HCT116 (cell line): Measurements from ENCODE around the gene PEX19. TPM values are rescaled to one million over a fixed set of nuclear protein-coding genes. Genes with fewer than 3 reads are reported as not detected.
A peak's percentile ranks its signal among the peaks of the same experiment; 100 is the strongest.

ENCODE experiments used
- ATAC-seq: fragments of 200-7000 bp; cut with Tn5 transposase; 2 replicates; pipeline ENCODE4 v1.9.1; 2020; ENCODE audit warnings: mild to moderate bottlenecking, moderate library complexity
- BruUV-seq: library from RNA; stranded (reverse); fragments of 400-500 nt; replicated peaks from 2 replicates; lab custom pipeline; 2021; lab: Mats Ljungman, UMichigan
- CTCF ChIA-PET: fragments of 300-600 bp; sonication (Branson Sonifier 250); formaldehyde crosslinking; loops from one replicate; lab custom pipeline; 2021; ENCODE audit warnings: antibody characterized with exemption; lab: Charles Lee
- POLR2A ChIA-PET: fragments of 300-600, 350-600 bp; sonication (Branson Sonifier 250); formaldehyde crosslinking; loops from one replicate; lab custom pipeline; 2021; ENCODE audit warnings: antibody characterized with exemption; lab: Charles Lee
- RAD21 ChIA-PET, 2 experiments: fragments of 300-600 bp; sonication (Branson Sonifier 250); formaldehyde crosslinking; loops; one replicate each; lab custom pipeline; 2023; ENCODE audit warnings: low total read pairs in 2 of 2; ENCODE audit not compliant: uncharacterized antibody in 2 of 2, unreplicated experiment in 2 of 2, low non-redundant PET in 1 of 2; lab: Charles Lee
- DNase-seq: peaks from one replicate; pipeline ENCODE4 v3.0.0-alpha.2; 2010; ENCODE audit warnings: low read depth, low spot score
- H2AFZ ChIP-seq: fragments of 200-600 bp; shearing (Covaris generic), sonication (generic); 2 replicates; pipeline ENCODE4 v1.6.1; 2017; ENCODE audit warnings: low read depth, mixed run types, mixed read lengths, antibody characterized with exemption, low read length; ENCODE audit not compliant: poor library complexity, severe bottlenecking
- H3K27ac ChIP-seq: 2 replicates; pipeline ENCODE4 v1.5.1; 2012; ENCODE audit warnings: low read depth, low read length
- H3K27me3 ChIP-seq: fragments of 200-600 bp; sonication (generic); 2 replicates; pipeline ENCODE4 v1.6.1; 2016; ENCODE audit warnings: mixed run types, low read length, mixed read lengths; ENCODE audit not compliant: insufficient read depth
- H3K36me3 ChIP-seq, 2 experiments: fragments of 200-500 bp in 1 of 2; fragments of 200-600 bp in 1 of 2; sonication (Bioruptor generic) in 1 of 2; sonication (generic) in 1 of 2; 2 replicates each; pipeline versions ENCODE4 v1.5.1 to v1.6.1; 2014 to 2016; ENCODE audit warnings: low read length in 2 of 2, inconsistent platforms in 1 of 2, mixed read lengths in 1 of 2, mixed run types in 1 of 2; ENCODE audit not compliant: insufficient read depth in 2 of 2, control insufficient read depth in 1 of 2
- H3K4me1 ChIP-seq, 2 experiments: fragments of 200-600 bp in 1 of 2; sonication (generic) in 1 of 2; 2 replicates each; pipeline versions ENCODE4 v1.5.1 to v1.6.1; 2012 to 2017; ENCODE audit warnings: low read length in 2 of 2, inconsistent platforms in 1 of 2, mild to moderate bottlenecking in 1 of 2, mixed read lengths in 1 of 2, mixed run types in 1 of 2, moderate library complexity in 1 of 2; ENCODE audit not compliant: insufficient read depth in 2 of 2, control insufficient read depth in 1 of 2
- H3K4me2 ChIP-seq: fragments of 200-600 bp; sonication (generic); 2 replicates; pipeline ENCODE4 v1.6.1; 2017; ENCODE audit warnings: mixed run types, low read length, mixed read lengths
- H3K4me3 ChIP-seq, 2 experiments: fragments of 200-600 bp in 1 of 2; sonication (generic) in 1 of 2; replicated peaks in 1 of 2; 2 replicates each; pipeline ENCODE4 v1.5.1; 2011 to 2016; ENCODE audit warnings: low read length in 2 of 2, control low read depth in 1 of 2, low read depth in 1 of 2, mild to moderate bottlenecking in 1 of 2, mixed read lengths in 1 of 2, mixed run types in 1 of 2
- H3K79me2 ChIP-seq: fragments of 200-600 bp; sonication (generic); 2 replicates; pipeline ENCODE4 v1.6.1; 2017; ENCODE audit warnings: mild to moderate bottlenecking, mixed run types, low read length, moderate library complexity, mixed read lengths; ENCODE audit not compliant: insufficient read depth
- H3K9ac ChIP-seq: fragments of 200-600 bp; sonication (generic); 2 replicates; pipeline ENCODE4 v1.6.1; 2016; ENCODE audit warnings: low read length, mixed read lengths
- H3K9me2 ChIP-seq: fragments of 200-600 bp; sonication (generic), shearing (Covaris generic); 2 replicates; pipeline ENCODE4 v1.6.1; 2017; ENCODE audit warnings: mixed run types, mild to moderate bottlenecking, moderate library complexity; ENCODE audit not compliant: insufficient read depth
- H3K9me3 ChIP-seq, 2 experiments: fragments of 200-500 bp in 1 of 2; fragments of 200-600 bp in 1 of 2; sonication (Bioruptor generic) in 1 of 2; sonication (generic) in 1 of 2; 2 replicates each; pipeline ENCODE4 v1.6.1; 2014 to 2017; ENCODE audit warnings: low read length in 2 of 2, mixed read lengths in 2 of 2, inconsistent platforms in 1 of 2, low read depth in 1 of 2, mild to moderate bottlenecking in 1 of 2, mixed run types in 1 of 2, moderate library complexity in 1 of 2; ENCODE audit not compliant: control insufficient read depth in 1 of 2, insufficient read depth in 1 of 2
- H4K20me1 ChIP-seq: fragments of 200-600 bp; sonication (generic), shearing (Covaris generic); 2 replicates; pipeline ENCODE4 v1.6.1; 2017; ENCODE audit warnings: mixed run types, mild to moderate bottlenecking, moderate library complexity; ENCODE audit not compliant: insufficient read depth
- CEBPB ChIP-seq: IDR thresholded peaks from 2 replicates; pipeline ENCODE4 v1.6.1; 2012; ENCODE audit warnings: low read depth
- EGR1 ChIP-seq: IDR thresholded peaks from 2 replicates; pipeline ENCODE4 v1.6.1; 2012; ENCODE audit warnings: low read depth
- EZH2phosphoT487 ChIP-seq: fragments of 200-600 bp; IDR thresholded peaks from 2 replicates; pipeline ENCODE4 v1.6.1; 2018; ENCODE audit warnings: antibody characterized with exemption, borderline replicate concordance
- FOSL1 ChIP-seq: IDR thresholded peaks from 2 replicates; pipeline ENCODE4 v1.6.1; 2012; ENCODE audit warnings: low read depth
- JUND ChIP-seq: IDR thresholded peaks from 2 replicates; pipeline ENCODE4 v1.6.1; 2012
- REST ChIP-seq: IDR thresholded peaks from 2 replicates; pipeline ENCODE4 v1.6.1; 2012; ENCODE audit warnings: low read depth
- SIN3A ChIP-seq: IDR thresholded peaks from 2 replicates; pipeline ENCODE4 v1.6.1; 2012; ENCODE audit warnings: low read depth
- SP1 ChIP-seq: IDR thresholded peaks from 2 replicates; pipeline ENCODE4 v1.6.1; 2012; ENCODE audit warnings: low read depth
- ZNF274 ChIP-seq: fragments of 200-500 bp; sonication (Bioruptor generic); IDR thresholded peaks from 2 replicates; pipeline ENCODE4 v1.6.1; 2014; ENCODE audit warnings: mild to moderate bottlenecking, low read depth, low read length, inconsistent platforms
- intact Hi-C: fragments of 100-400 bp; cut with micrococcal nuclease; formaldehyde crosslinking; loops from 2 replicates; pipeline ENCODE4 v1.10.0; 2022
- total RNA-seq: library from RNA; stranded (reverse); gene quantifications from one replicate; pipeline ENCODE4 v1.2.1, GENCODE V29; 2021; ENCODE audit not compliant: unreplicated experiment
- TF ChIP-seq, protein P1 (sequence below), 3 experiments: fragments of 200-600 bp in 1 of 3; sonication (generic) in 1 of 3; IDR thresholded peaks in 2 of 3; conservative IDR thresholded peaks in 1 of 3; 2 replicates each; pipeline ENCODE4 v1.5.1; 2012 to 2017; ENCODE audit warnings: low read depth in 2 of 3, low read length in 2 of 3, antibody characterized with exemption in 1 of 3, borderline replicate concordance in 1 of 3, control low read depth in 1 of 3, mild to moderate bottlenecking in 1 of 3, mixed read lengths in 1 of 3, mixed run types in 1 of 3, moderate library complexity in 1 of 3; ENCODE audit not compliant: insufficient read depth in 1 of 3

The PEX19 gene
- total RNA-seq, 1 experiment from 2014 or later = 35.9 TPM

GRCh38 chr1:160282807-160283206 is 2.1 kb downstream of the PEX19 start:
- Histone ChIP-seq H3K27ac (no peak overlapping the region), H3K9me3 (no peaks in the 10 kb centered on the region), H3K36me3 (peaks cover 30 to 34% of the 10 kb centered on the region in 2 experiments), H2AFZ (no peak overlapping the region), H3K9ac (no peak overlapping the region), H3K27me3 (no peaks in the 10 kb centered on the region), H4K20me1 (no peaks in the 10 kb centered on the region), H3K4me1 (peaks cover 6 to 13% of the 10 kb centered on the region in 2 experiments; a peak in 3 of 4 replicates), H3K9me2 (no peaks in the 10 kb centered on the region), H3K4me3 (no peak overlapping the region), H3K79me2 (peaks cover 15% of the 10 kb centered on the region), H3K4me2 (no peak overlapping the region)
- POLR2A ChIA-PET = no interaction called here
- CTCF ChIA-PET = no interaction called here
- intact Hi-C loops = no loop called here
- no TSS peak for BruUV-seq
- RAD21 ChIA-PET = no interaction called here
- TF ChIP-seq, protein P1, sequence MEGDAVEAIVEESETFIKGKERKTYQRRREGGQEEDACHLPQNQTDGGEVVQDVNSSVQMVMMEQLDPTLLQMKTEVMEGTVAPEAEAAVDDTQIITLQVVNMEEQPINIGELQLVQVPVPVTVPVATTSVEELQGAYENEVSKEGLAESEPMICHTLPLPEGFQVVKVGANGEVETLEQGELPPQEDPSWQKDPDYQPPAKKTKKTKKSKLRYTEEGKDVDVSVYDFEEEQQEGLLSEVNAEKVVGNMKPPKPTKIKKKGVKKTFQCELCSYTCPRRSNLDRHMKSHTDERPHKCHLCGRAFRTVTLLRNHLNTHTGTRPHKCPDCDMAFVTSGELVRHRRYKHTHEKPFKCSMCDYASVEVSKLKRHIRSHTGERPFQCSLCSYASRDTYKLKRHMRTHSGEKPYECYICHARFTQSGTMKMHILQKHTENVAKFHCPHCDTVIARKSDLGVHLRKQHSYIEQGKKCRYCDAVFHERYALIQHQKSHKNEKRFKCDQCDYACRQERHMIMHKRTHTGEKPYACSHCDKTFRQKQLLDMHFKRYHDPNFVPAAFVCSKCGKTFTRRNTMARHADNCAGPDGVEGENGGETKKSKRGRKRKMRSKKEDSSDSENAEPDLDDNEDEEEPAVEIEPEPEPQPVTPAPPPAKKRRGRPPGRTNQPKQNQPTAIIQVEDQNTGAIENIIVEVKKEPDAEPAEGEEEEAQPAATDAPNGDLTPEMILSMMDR (IDR thresholded peaks at IDR 0.05 in 2 of 3, conservative IDR thresholded peaks at IDR 0.05 in 1 of 3; ENCODE audit: borderline replicate concordance in 1 of 3, insufficient read depth in 1 of 3, low read depth in 2 of 3, low read length in 2 of 3) = peak in 1 of 3 experiments; percentile 14; a peak in 1 of 6 replicates
- no peak for TF ChIP-seq SP1
- TF ChIP-seq EZH2phosphoT487 = no peak
- no peak for DNase-seq
- ATAC-seq = no peak

GRCh38 chr1:160277987-160278386 is 6.9 kb downstream of the PEX19 start:
- Histone ChIP-seq H3K4me2 (no peak overlapping the region), H3K9ac (no peak overlapping the region), H3K9me2 (no peaks in the 10 kb centered on the region), H3K27me3 (no peaks in the 10 kb centered on the region), H3K27ac (no peak overlapping the region), H4K20me1 (no peaks in the 10 kb centered on the region), H3K79me2 (no peaks in the 10 kb centered on the region), H3K4me3 (no peak overlapping the region), H3K9me3 (no peaks in the 10 kb centered on the region), H3K36me3 (peaks cover 37% of the 10 kb centered on the region in 2 experiments), H2AFZ (no peak overlapping the region), H3K4me1 (no peaks in the 10 kb centered on the region)
- DNase-seq = no peak
- ChIA-PET CTCF (no interaction called here), RAD21 (no interaction called here), POLR2A (no interaction called here)
- intact Hi-C loops = no loop called here
- no peak for ATAC-seq
- TF ChIP-seq ZNF274 (no peak), EGR1 (no peak), JUND (no peak), EZH2phosphoT487 (no peak), REST (no peak), SP1 (no peak), CEBPB (no peak), SIN3A (no peak), FOSL1 (no peak)
- no TSS peak for BruUV-seq
